Mucosa of rectum (tissue), 2 donors: ENCODE results near the gene ZNF761.
"Not testable (repeated sequence)": the region's sequence is repeated elsewhere in the genome, so short reads cannot be mapped to it uniquely, and the experiment has no call there.

Source experiments
- H3K27ac ChIP-seq, 2 donors: one replicate each; pipeline ENCODE4 v1.7.0; 2013; ENCODE audit warnings: inconsistent platforms in 2 of 2, low read depth in 2 of 2, low read length in 2 of 2
- H3K27me3 ChIP-seq, 2 donors: one replicate each; pipeline ENCODE4 v1.7.0; 2013; ENCODE audit warnings: low read length in 2 of 2; ENCODE audit not compliant: control insufficient read depth in 2 of 2, insufficient read depth in 2 of 2
- H3K36me3 ChIP-seq, 2 donors: one replicate each; pipeline ENCODE4 v1.7.0; 2013; ENCODE audit warnings: low read length in 2 of 2; ENCODE audit not compliant: control insufficient read depth in 2 of 2, insufficient read depth in 2 of 2
- H3K4me1 ChIP-seq, 2 donors: one replicate each; pipeline ENCODE4 v1.7.0; 2013; ENCODE audit warnings: low read length in 2 of 2, mild to moderate bottlenecking in 1 of 2; ENCODE audit not compliant: control insufficient read depth in 2 of 2, insufficient read depth in 2 of 2
- H3K4me3 ChIP-seq, 2 donors: one replicate each; pipeline ENCODE4 v1.7.0; 2013; ENCODE audit warnings: low read length in 2 of 2
- H3K9ac ChIP-seq, 2 donors: one replicate each; pipeline ENCODE4 v1.7.0; 2013; ENCODE audit warnings: low read length in 2 of 2, low read depth in 1 of 2, mild to moderate bottlenecking in 1 of 2
- H3K9me3 ChIP-seq, 2 donors: one replicate each; pipeline ENCODE4 v1.7.0; 2013; ENCODE audit warnings: low read length in 2 of 2; ENCODE audit not compliant: control insufficient read depth in 2 of 2
- donor health status: healthy.
- donor health status: Normal muscosa, but diverticular disease.

The ZNF761 gene

GRCh38 chr19:53455828-53456227 lies 24.0 kb downstream of the ZNF761 start:
- Histone ChIP-seq H3K9me3 (peaks cover 49 to 53% of the 10 kb centered on the region in 2 donors), H3K4me3 (no peak overlapping the region), H3K4me1 (no peaks in the 10 kb centered on the region), H3K27me3 (no peaks in the 10 kb centered on the region), H3K9ac (no peak overlapping the region), H3K27ac (no peak overlapping the region), H3K36me3 (peaks cover 41% of the 10 kb centered on the region in 2 donors)

- H3K9ac ChIP-seq = not testable (repeated sequence)
These were observed 28.4 kb downstream of the ZNF761 start for GRCh38 chr19:53460131-53460721.

GRCh38 chr19:53461866-53462265 lies 30.1 kb downstream of the ZNF761 start:
- no peaks in the 10 kb centered on the region for H3K4me1 ChIP-seq
- no peaks in the 10 kb centered on the region for H3K36me3 ChIP-seq
- H3K27ac ChIP-seq = no peak overlapping the region
- H3K27me3 ChIP-seq = no peaks in the 10 kb centered on the region
- H3K9me3 ChIP-seq = peaks cover 15 to 18% of the 10 kb centered on the region in 2 donors
- no peak overlapping the region for H3K4me3 ChIP-seq
- no peak overlapping the region for H3K9ac ChIP-seq

More at GRCh38 chr19:53460131-53460721, 28.4 kb downstream of the ZNF761 start:
- H3K36me3 ChIP-seq, H3K4me1 ChIP-seq, H3K4me3 ChIP-seq, H3K27ac ChIP-seq, H3K27me3 ChIP-seq: not testable (repeated sequence)
- peaks cover 24 to 34% of the 10 kb centered on the region in 2 donors for H3K9me3 ChIP-seq

GRCh38 chr19:53462861-53463260 lies 31.1 kb downstream of the ZNF761 start:
- Histone ChIP-seq H3K9ac (no peak overlapping the region), H3K36me3 (no peaks in the 10 kb centered on the region), H3K4me1 (no peaks in the 10 kb centered on the region), H3K9me3 (peaks cover 8% of the 10 kb centered on the region in 2 donors), H3K27me3 (no peaks in the 10 kb centered on the region), H3K4me3 (no peak overlapping the region), H3K27ac (no peak overlapping the region)

- Histone ChIP-seq H3K36me3 (no peaks in the 10 kb centered on the region), H3K27me3 (no peaks in the 10 kb centered on the region), H3K4me3 (no peak overlapping the region), H3K27ac (no peak overlapping the region), H3K4me1 (peaks cover 0 to 1% of the 10 kb centered on the region in 2 donors), H3K9me3 (peaks cover 6 to 8% of the 10 kb centered on the region in 2 donors), H3K9ac (no peak overlapping the region)
These were observed 31.5 kb downstream of the ZNF761 start for GRCh38 chr19:53463263-53463662.

GRCh38 chr19:53466726-53467484 lies 35.1 kb downstream of the ZNF761 start:
- no peak overlapping the region for H3K27ac ChIP-seq
- no peaks in the 10 kb centered on the region for H3K27me3 ChIP-seq
- no peaks in the 10 kb centered on the region for H3K36me3 ChIP-seq
- H3K9me3 ChIP-seq = peaks cover 0 to 3% of the 10 kb centered on the region in 2 donors
- H3K4me1 ChIP-seq = peaks cover 0 to 4% of the 10 kb centered on the region in 2 donors
- H3K9ac ChIP-seq = peak overlapping the region in 1 of 2 donors; percentile 24
- peak overlapping the region; percentile 88 to 93 for H3K4me3 ChIP-seq

GRCh38 chr19:53467485-53468262 lies 35.9 kb downstream of the ZNF761 start, which contains the start of gene ZNF813:
TSS of gene ZNF813 (plus strand) at chr19:53467733. CDS start at chr19:53483823, 16,090 bp downstream.
- Histone ChIP-seq H3K4me3 (peak within 1 kb of the TSS; percentile 88 to 93), H3K9ac (peak within 1 kb of the TSS; percentile 81 to 89), H3K4me1 (peaks cover 0 to 4% of the 10 kb centered on the region in 2 donors), H3K36me3 (peaks cover 2 to 4% of the 10 kb centered on the region in 2 donors), H3K9me3 (peaks cover 0 to 2% of the 10 kb centered on the region in 2 donors), H3K27ac (peak within 1 kb of the TSS; percentile 70 to 75), H3K27me3 (no peaks in the 10 kb centered on the region)

GRCh38 chr19:53468628-53469027 lies 36.8 kb downstream of the ZNF761 start:
- not testable (repeated sequence) for H3K27ac ChIP-seq
- peak overlapping the region; percentile 88 to 93 for H3K4me3 ChIP-seq

GRCh38 chr19:53471916-53472315 lies 40.1 kb downstream of the ZNF761 start:
- H3K4me1 ChIP-seq = peaks cover 0 to 4% of the 10 kb centered on the region in 2 donors
- peaks cover 5 to 14% of the 10 kb centered on the region in 2 donors for H3K36me3 ChIP-seq
- H3K27ac ChIP-seq = no peak overlapping the region
- H3K4me3 ChIP-seq = no peak overlapping the region
- H3K9me3 ChIP-seq = peaks cover 3 to 4% of the 10 kb centered on the region in 2 donors
- no peaks in the 10 kb centered on the region for H3K27me3 ChIP-seq
- H3K9ac ChIP-seq = no peak overlapping the region

More at GRCh38 chr19:53468628-53469027, 36.8 kb downstream of the ZNF761 start:
- not testable (repeated sequence) for H3K4me1 ChIP-seq, H3K9ac ChIP-seq, H3K36me3 ChIP-seq, H3K9me3 ChIP-seq, H3K27me3 ChIP-seq

GRCh38 chr19:53474832-53475231 lies 43.0 kb downstream of the ZNF761 start:
- H3K4me3 ChIP-seq, H3K9ac ChIP-seq, H3K4me1 ChIP-seq, H3K27me3 ChIP-seq, H3K27ac ChIP-seq: not testable (repeated sequence)
- peaks cover 17 to 28% of the 10 kb centered on the region in 2 donors for H3K36me3 ChIP-seq
- peaks cover 3 to 17% of the 10 kb centered on the region in 2 donors for H3K9me3 ChIP-seq
